PC-3 (cell line): ENCODE measurements around the gene KRTAP1-3.

Source experiments
- EZH2 ChIP-seq: fragments of 300-600 bp; sonication (generic); IDR thresholded peaks from one replicate; pipeline ENCODE4 v1.6.1; 2017; ENCODE audit warnings: antibody characterized with exemption, mild to moderate bottlenecking, low read length; ENCODE audit not compliant: unreplicated experiment
- TF ChIP-seq, protein P1 (sequence below): fragments of 300-600 bp; sonication (generic); conservative IDR thresholded peaks from 2 replicates; pipeline ENCODE4 v1.5.1; 2017; ENCODE audit warnings: antibody characterized with exemption, low read depth, mild to moderate bottlenecking, low read length

DNA sequence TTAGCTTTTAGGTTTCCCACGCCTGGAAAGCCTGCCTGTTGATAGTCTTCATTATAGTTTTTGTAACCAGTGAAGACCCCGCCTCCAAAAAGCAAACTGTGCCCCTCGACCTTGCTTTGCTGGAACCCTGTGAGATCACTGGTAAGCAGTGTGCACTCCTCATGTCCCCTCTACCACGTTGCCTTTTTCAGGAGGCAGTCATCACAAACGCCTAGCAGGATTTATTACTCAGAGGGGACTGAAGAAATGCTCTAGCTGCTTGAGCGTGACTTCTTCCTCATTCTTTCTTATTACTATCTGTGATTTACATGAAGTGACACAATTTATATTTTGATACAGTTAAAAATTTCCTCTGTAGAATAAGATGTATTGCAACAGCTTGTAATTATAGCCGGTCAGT, 19.2 kb downstream of the KRTAP1-3 start:
- TF ChIP-seq, protein P1, sequence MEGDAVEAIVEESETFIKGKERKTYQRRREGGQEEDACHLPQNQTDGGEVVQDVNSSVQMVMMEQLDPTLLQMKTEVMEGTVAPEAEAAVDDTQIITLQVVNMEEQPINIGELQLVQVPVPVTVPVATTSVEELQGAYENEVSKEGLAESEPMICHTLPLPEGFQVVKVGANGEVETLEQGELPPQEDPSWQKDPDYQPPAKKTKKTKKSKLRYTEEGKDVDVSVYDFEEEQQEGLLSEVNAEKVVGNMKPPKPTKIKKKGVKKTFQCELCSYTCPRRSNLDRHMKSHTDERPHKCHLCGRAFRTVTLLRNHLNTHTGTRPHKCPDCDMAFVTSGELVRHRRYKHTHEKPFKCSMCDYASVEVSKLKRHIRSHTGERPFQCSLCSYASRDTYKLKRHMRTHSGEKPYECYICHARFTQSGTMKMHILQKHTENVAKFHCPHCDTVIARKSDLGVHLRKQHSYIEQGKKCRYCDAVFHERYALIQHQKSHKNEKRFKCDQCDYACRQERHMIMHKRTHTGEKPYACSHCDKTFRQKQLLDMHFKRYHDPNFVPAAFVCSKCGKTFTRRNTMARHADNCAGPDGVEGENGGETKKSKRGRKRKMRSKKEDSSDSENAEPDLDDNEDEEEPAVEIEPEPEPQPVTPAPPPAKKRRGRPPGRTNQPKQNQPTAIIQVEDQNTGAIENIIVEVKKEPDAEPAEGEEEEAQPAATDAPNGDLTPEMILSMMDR = no peak
- no peak for TF ChIP-seq EZH2
